GM13976 (cell line): ENCODE results near the gene ADIPOQ.
"Not testable (repeated sequence)": the region's sequence is repeated elsewhere in the genome, so short reads cannot be mapped to it uniquely, and the experiment has no call there.

Experiments
- DNase-seq: peaks from one replicate; pipeline ENCODE4 v3.0.0; 2012; ENCODE audit warnings: low spot score
- CTCF ChIP-seq: IDR thresholded peaks from 2 replicates; pipeline ENCODE4 v1.5.1; 2012; ENCODE audit warnings: borderline replicate concordance, mild to moderate bottlenecking; ENCODE audit not compliant: insufficient read depth; ENCODE audit errors: extremely low read depth, missing control alignments, control extremely low read depth
- in situ Hi-C: fragments of 300-500 bp; cut with MboI; formaldehyde crosslinking; loops from one replicate; pipeline ENCODE4 v1.12.0; 2022; ENCODE audit warnings: low sequenced_read_pairs, mixed read lengths, inconsistent platforms; ENCODE audit not compliant: unreplicated experiment

The ADIPOQ gene

GRCh38 chr3:186902713-186903112 is 60.2 kb downstream of the ADIPOQ start:
- DNase-seq = no peak
- in situ Hi-C loops = no loop called here
- no peak for TF ChIP-seq CTCF

GRCh38 chr3:186903676-186904075 is 61.2 kb downstream of the ADIPOQ start:
- in situ Hi-C loops = not testable (repeated sequence)

GRCh38 chr3:186907075-186907474 is 64.6 kb downstream of the ADIPOQ start:
- in situ Hi-C loops, DNase-seq: not testable (repeated sequence)

More at GRCh38 chr3:186903676-186904075, 61.2 kb downstream of the ADIPOQ start:
- DNase-seq = not testable (repeated sequence)
